NCI-H510A (cell line): Measurements from ENCODE around the gene CXorf51A.
"Not testable (repeated sequence)": the region's sequence is repeated elsewhere in the genome, so short reads cannot be mapped to it uniquely, and the experiment has no call there.

Experiments
- DNase-seq: peaks from one replicate; lab custom pipeline; 2025; lab: John Stamatoyannopoulos, UW

Gene CXorf51A

DNA sequence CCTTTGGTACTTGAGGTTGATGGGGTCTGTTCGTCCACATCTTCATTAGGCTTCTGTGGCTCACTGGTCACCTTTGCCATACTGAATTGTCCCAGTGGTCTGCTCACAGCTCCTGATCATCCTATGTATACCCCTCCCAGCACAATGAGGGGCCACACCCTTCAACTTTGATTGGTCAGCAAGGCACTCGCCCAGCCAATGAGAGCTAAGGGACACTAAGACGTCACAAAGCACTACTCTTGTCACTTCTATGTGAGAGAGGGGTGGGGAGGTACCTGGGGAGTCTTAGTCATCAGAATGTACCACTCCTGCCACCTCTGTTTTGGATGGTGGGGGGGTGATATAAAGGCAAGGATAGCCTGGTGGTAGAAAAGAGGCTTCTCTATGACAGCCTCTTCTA lies at the start of gene CXorf51A:
Gene CXorf51A (minus strand): TSS at position 101 of the 400 bp plus-strand sequence. CDS start 21 bp downstream, at position 80.
- not testable (repeated sequence) for DNase-seq

DNA sequence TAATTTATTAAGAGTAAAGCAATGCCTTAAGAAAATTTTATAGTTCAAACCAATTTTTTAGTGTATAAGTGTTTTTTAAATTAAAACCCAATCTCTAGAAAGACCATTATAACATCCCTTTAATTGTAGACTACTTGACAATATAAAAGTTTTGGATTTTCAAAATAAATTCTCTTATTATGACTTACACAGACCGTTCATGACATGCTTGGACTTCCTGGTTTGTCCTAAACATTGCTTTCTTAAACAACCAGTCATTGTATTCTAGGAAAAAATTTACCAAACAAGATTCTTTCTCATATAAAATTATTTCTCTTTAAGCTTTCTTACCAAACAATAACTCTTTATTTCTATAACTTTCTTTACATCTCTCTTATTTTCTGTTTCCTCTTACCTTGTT lies 49.0 kb upstream of the CXorf51A start:
- no peak for DNase-seq

DNA sequence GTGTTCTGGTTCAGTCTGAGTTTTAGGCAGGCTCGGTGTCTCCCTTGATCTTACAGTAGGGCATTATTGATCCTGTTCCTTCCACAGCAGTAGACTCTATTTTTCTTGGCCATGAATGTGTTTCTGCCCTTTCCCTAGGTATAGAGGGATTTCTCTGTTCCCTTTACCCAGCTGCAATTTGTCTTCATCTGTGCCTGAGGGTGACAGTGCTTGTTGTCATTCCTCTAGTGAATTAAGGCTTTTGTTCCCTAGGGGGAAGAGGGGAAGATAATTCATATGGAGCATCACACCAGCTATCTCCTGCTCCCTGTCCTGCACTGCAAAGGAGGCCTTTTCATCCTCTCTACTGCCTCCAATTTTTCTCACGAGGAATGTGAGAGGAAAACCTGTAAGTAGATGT lies 39.7 kb upstream of the CXorf51A start:
- DNase-seq = no peak

DNA sequence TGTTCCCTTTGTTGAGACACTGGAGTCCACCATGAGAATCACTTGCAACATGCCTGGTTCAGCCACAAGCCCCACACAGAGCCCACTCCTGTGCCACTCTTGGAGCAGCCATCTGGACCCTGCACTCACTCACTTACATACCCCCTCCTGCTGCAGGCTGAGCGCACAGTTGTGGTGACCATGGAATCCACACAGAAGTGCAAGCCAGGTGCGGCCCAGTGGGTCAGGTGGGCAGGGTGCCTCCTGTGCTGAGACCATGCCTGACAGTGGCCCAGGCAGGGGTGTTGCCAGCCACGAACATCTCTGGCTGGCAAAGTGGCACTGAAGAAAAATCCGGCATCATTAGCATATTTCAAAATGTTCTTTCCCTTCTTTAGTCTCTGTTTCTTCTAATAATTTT lies 17.4 kb upstream of the CXorf51A start:
- DNase-seq = no peak

DNA sequence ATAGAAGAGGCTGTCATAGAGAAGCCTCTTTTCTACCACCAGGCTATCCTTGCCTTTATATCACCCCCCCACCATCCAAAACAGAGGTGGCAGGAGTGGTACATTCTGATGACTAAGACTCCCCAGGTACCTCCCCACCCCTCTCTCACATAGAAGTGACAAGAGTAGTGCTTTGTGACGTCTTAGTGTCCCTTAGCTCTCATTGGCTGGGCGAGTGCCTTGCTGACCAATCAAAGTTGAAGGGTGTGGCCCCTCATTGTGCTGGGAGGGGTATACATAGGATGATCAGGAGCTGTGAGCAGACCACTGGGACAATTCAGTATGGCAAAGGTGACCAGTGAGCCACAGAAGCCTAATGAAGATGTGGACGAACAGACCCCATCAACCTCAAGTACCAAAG lies 5.1 kb downstream of the CXorf51A start, which contains the start of gene CXorf51B:
Gene CXorf51B (plus strand): TSS at position 301 of the 400 bp plus-strand sequence. CDS start 21 bp downstream, at position 322.
- not testable (repeated sequence) for DNase-seq
